HFF-Myc (cell line): ENCODE data around the gene JUND.

Experiments used
- DNase-seq: peaks from one replicate; pipeline ENCODE4 v3.0.0-alpha.2; 2011; ENCODE audit warnings: low read depth; ENCODE audit errors: extremely low read depth
- H3K4me3 ChIP-seq: replicated peaks from 2 replicates; pipeline ENCODE4 v1.5.1; 2011; ENCODE audit warnings: low read depth, mild to moderate bottlenecking, control low read depth, low read length
- CTCF ChIP-seq: IDR thresholded peaks from 2 replicates; pipeline ENCODE4 v1.5.1; 2012; ENCODE audit warnings: mild to moderate bottlenecking, low read depth, low read length, control low read depth; ENCODE audit errors: missing control alignments

Gene JUND

GRCh38 chr19:18301718-18302111 is 20.3 kb upstream of the JUND start:
- no peak overlapping the region for H3K4me3 ChIP-seq
- TF ChIP-seq CTCF, result no peak
- no peak for DNase-seq

GRCh38 chr19:18300930-18301717 is 19.7 kb upstream of the JUND start:
- DNase-seq, result no peak
- no peak for TF ChIP-seq CTCF
- H3K4me3 ChIP-seq, result no peak overlapping the region

- no peak overlapping the region for H3K4me3 ChIP-seq
- TF ChIP-seq CTCF, result no peak
- DNase-seq, result no peak
These were observed 18.2 kb upstream of the JUND start for GRCh38 chr19:18299654-18300053.

- no peak for DNase-seq
- no peak overlapping the region for H3K4me3 ChIP-seq
- no peak for TF ChIP-seq CTCF
These were observed 17.2 kb upstream of the JUND start for GRCh38 chr19:18298601-18299000.

- TF ChIP-seq CTCF, result no peak
- no peak overlapping the region for H3K4me3 ChIP-seq
- DNase-seq, result no peak
These were observed 15.9 kb upstream of the JUND start for GRCh38 chr19:18297308-18297707.

- DNase-seq, result no peak
- no peak overlapping the region for H3K4me3 ChIP-seq
- TF ChIP-seq CTCF, result no peak
These were observed 13.6 kb upstream of the JUND start for GRCh38 chr19:18295034-18295451.

- no peak overlapping the region for H3K4me3 ChIP-seq
- no peak for TF ChIP-seq CTCF
- DNase-seq, result no peak
These were observed 13.0 kb upstream of the JUND start for GRCh38 chr19:18294467-18294864.
